SHP77 treated with DMSO at 0.1 percent for 48 hours (cell line): Measurements from ENCODE around the gene SMIM15.
"Not testable (repeated sequence)": the region's sequence is repeated elsewhere in the genome, so short reads cannot be mapped to it uniquely, and the experiment has no call there.

Experiments
- DNase-seq: peaks from one replicate; lab custom pipeline; 2025; lab: John Stamatoyannopoulos, UW

SMIM15 gene

DNA sequence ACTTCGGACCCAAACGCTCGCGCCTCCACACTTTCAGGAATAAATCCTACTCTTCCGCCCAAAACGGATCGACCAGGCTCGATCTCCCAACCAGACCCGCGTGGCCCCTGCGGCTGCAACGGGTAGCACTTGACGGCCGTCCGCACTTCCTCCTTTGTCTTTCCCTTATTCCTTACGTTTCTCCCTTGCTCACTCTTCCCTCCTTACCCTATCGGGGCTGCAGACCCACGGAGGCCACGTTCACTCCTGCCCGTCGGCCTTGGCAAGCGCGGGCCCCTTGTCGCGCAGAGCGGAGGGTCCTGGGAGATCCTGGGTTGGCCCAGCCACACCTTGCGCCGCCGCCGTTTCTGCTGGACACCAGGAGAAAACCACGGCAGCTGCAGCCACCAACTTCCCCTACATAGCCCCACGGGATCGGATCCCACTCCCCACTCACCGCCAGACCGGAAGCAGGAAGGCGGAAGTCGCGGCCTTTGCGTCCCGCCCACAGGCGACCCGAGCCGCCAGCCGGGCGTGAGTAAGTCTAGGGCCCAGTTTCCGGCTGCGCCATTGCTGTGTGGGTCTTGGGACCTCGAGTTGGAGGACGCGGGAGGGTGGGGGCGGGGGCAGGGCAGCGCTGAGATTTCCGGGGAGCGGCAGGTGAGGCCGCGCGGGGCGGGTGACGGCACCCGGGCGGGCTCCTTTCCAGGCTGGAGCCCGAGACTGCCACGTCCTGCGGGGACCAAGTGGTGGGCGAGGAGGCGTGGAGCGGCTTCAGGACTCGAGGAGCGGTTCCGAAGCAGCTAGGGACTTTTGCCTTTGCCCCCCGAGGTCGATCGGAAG lies at the start of gene SMIM15:
TSS of gene SMIM15 (minus strand) at position 459 of the 822 bp plus-strand sequence. CDS start 2,297 bp downstream, outside the sequence.
- DNase-seq = peak; percentile 70

DNA sequence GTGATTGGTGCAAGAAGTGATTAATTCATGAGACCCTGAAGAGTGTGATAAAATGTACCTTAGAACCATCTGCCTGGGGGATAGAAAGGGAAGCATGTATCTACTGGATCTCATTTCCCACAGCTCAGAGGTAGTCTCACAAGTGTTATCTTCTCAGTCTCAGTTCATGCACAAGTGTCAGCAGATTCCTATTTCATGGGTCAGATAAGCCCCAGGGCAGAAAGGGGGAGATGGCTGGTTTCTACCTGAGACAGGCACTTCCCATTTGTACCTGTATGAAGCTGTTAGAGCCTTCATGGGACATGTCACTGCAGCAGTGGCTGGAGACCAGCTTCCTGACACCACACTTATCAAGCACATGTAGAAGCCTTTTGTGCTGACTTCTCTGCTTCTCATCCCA lies 45.6 kb upstream of the SMIM15 start:
- DNase-seq = no peak

GRCh38 chr5:61205013-61205412 lies 42.7 kb upstream of the SMIM15 start:
- no peak for DNase-seq

GRCh38 chr5:61202213-61202612 lies 39.9 kb upstream of the SMIM15 start:
- DNase-seq = no peak

DNA sequence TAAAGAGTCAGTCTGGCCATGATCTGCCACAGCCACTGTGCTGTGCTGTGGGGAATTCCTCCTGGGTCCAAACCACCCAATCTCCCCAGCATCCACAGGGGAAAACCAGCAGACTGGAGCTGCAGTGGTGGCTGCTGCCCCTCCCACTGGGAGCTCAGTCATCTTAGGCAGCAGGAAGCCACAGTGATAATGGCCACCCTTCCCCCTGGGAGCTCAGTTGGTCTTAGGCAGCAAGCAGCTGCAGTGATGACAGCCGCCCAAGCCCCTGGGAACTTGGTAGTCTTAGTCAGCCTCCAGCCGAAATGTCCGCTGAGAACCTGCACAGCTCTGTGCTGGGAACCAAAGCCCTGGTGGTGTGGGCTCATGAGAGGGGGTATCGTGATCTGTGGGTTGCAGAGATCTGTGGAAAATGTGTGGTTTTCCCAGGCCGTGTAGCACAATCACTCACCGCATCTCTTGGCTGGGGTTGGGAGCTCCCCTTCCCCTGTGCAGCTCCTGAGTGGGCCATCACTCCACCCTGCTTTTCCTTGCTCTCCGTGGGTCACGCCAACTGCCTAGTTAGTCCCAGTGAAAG lies 38.4 kb upstream of the SMIM15 start:
- no peak for DNase-seq

DNA sequence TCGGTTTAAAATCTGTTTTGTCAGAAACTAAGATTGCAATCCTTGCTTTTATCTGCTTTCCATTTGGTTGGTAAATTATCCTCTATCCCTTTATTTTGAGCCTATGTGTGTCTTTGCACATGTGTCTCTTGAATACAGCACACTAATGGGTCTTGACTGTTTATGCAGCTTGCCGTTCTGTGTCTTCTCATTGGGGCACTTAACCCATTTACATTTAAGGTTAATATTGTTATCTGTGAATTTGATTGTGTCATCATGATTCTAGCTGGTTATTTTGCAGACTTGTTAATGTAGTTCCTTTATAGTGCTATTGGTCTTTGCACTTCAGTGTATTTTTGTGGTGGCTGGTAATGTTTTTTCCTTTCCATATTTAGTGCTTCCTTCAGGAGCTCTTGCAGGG lies 36.3 kb upstream of the SMIM15 start:
- no peak for DNase-seq

GRCh38 chr5:61187826-61188225 lies 25.6 kb upstream of the SMIM15 start:
- not testable (repeated sequence) for DNase-seq

- DNase-seq = not testable (repeated sequence)
Measured at GRCh38 chr5:61187352-61187751, 25.1 kb upstream of the SMIM15 start.

DNA sequence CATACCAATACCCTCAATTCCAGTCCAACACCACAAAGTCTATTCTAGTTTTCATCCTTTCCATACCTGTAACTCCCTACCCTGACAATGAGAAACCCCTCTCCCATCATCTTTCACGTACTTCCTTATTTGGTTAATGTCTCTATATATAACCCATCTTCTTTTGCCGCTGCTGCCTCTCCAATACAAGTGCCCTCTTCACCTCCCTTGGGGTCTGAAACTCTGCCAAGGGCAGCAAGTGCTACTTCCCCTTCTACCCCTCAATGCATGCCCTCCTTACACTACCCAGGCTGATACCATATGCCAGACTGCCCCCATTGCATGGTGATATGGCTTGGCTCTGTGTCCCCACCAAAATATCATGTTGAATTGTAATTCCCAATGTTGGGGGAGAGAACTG lies 24.4 kb upstream of the SMIM15 start:
- DNase-seq = no peak

GRCh38 chr5:61184708-61185107 lies 22.4 kb upstream of the SMIM15 start:
- no peak for DNase-seq

- no peak for DNase-seq
Measured at GRCh38 chr5:61183538-61183937, 21.3 kb upstream of the SMIM15 start.

GRCh38 chr5:61182449-61182848 lies 20.2 kb upstream of the SMIM15 start:
- DNase-seq = no peak

- DNase-seq = no peak
Measured at GRCh38 chr5:61180886-61181285, 18.6 kb upstream of the SMIM15 start.

DNA sequence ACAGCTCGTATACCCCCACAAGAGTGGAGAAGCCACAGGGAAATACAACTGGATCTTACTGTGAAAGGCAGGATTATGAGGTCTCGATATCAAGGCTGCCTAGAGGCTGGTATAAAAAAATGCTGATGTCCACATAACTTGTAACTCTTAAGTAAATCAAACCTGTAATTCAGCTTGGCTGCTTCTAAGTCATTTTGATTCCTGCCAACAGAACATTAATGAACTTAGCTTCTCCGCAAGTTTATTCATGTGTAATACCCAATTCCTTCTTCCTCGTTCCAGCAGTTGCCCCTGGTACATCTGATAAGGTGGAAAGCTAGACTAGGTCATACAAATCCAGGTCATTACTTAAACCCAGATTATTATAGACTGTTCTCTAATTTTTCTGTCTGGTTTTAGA lies 16.4 kb upstream of the SMIM15 start:
- no peak for DNase-seq

DNA sequence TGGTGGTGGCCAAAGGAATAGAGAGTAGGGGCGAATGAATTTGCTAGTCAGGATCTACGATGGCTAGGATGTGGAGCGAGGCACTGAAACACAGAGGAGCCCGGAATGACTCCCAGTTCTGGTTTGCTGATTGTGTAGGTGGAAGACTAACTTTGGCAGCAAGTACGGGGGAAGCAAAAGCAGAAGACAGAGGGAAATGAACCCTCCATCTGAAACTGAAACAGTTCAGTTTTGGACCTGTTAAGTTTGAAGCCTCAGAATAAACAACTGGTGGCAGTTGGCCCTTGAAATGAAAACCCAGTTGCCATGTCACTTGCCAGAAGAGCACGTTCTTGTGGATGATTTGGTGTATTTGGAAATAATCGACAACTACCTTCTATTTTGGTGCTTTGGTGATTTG lies 15.4 kb upstream of the SMIM15 start:
- no peak for DNase-seq

GRCh38 chr5:61177070-61177469 lies 14.8 kb upstream of the SMIM15 start:
- DNase-seq = no peak

DNA sequence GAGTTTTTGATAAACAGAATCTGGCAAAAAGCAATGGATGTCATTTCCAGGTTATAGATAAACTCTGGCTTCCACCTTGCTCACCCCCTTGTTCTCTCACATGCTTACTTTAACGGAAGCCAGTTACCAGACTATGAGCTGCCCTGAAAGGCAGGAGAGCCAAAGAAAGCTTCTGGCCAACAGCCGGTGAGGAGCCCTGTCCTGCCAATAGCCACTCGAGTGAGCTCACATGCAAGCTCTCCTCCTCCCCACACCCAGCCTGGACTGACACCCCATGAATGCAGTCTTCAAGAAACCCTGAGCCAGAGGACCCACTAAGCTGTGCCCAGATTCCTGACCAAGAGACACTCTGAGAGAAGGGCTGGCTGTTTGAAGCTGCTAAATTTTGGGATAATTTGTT lies 14.4 kb upstream of the SMIM15 start:
- DNase-seq = no peak

GRCh38 chr5:61171479-61171878 lies 9.2 kb upstream of the SMIM15 start:
- no peak for DNase-seq

DNA sequence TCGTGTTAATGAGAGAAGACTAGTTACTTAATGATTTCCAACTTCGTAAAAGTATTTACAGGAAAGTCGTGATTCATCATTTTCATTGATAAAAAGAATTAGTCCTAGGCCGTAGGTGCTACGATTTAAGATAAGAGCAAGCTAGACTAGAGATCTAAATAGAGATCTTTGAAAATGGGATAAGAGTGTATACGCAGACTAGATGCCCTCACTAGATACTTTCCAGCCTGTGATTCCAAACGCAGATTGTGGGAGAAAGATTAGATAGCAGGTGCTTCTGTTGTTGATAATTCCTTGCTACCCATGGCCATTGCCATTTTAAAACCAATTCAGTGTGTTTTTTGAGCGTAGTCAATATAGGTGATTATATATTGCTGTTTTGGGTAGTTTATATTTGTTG lies 6.7 kb upstream of the SMIM15 start:
- no peak for DNase-seq

GRCh38 chr5:61167382-61167781 lies 5.1 kb upstream of the SMIM15 start:
- no peak for DNase-seq

GRCh38 chr5:61163905-61164304 lies 1.6 kb upstream of the SMIM15 start:
- DNase-seq = no peak

- peak; percentile 7 for DNase-seq
Measured at GRCh38 chr5:61162832-61163567, 732 bp upstream of the SMIM15 start.

DNA sequence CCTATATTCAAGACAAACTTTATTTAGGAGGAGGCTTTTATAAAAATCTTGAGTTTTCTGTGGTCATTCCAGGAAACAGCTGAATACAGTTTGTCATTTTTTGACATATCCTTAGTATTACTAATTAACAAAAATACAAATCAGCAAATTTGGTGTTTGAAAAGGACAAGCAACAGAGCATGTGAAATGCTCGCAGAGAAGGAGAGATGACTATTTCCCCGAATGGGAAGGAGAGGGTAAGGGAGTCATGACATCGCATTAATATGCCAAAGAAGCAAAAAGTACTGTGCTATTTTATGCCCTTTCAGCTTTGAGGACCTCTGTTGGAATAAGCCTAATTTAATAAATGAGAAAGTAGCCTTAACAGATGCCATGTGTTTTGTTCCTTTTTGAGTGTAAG lies 1.8 kb downstream of the SMIM15 start:
- DNase-seq = no peak
